ENCODE data around the gene KRT73. TPM values are rescaled to one million over a fixed set of nuclear protein-coding genes. Genes with fewer than 3 reads are reported as not detected.

KRT73 gene
- total RNA-seq, 1 donor = 21.4 TPM

DNA sequence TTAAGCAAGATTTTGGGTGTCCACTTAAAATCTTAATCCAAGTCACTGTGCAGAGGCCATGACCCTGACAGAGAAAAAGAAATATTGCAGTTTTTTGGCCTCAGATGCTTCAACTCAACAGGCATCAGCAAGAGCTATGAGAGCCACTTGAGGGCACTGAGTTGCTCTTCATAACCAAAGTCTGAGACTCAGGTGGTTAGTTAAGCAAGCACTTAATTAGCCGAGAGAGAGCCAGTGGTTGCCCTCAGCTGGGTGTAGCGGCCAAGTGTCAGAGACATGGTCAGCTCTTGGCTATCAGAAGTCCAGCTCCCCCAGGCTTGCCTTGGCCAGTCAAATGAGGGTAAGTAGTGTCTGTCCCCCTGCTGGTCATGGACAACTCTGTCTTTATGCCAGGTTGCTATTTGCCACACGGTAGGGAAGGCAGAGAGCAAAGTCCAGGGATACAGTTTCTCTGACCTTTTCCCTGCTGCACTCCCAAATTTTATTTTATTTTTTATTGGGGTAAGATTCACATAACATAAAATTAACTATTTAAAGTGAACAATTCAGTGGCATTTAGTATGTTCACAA is 56.4 kb downstream of the KRT73 start:
- Histone ChIP-seq H3K27me3 (ENCODE audit: insufficient read depth, low read length) (no peaks in the 10 kb centered on the region), H3K4me1 (ENCODE audit: insufficient read depth, low read length) (peaks cover 19% of the 10 kb centered on the region), H3K4me3 (ENCODE audit: low read length) (no peak overlapping the region), H3K9me3 (ENCODE audit: low read depth, low read length) (no peaks in the 10 kb centered on the region)

DNA sequence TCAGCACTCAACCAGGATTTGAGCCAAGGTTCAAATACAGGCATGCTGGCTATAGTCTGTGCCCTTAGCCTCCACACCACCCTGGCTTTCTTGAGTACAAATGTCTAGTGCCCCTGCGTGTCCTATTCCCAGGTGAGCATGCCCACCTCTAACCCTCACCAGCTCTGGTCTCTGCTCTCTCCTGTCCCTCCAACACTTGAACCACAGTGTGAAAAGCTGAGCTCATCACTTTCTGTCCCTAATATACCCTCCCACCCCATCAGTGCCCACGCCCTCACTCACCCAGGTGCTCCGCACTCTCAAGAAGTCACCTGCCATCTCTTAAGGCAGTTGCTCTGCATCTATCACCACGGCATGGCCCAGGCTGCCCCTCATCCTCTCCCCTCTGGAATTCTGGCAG is 58.4 kb downstream of the KRT73 start:
- Histone ChIP-seq H3K4me1 (ENCODE audit: insufficient read depth, low read length) (peaks cover 30% of the 10 kb centered on the region), H3K4me3 (ENCODE audit: low read length) (no peak overlapping the region), H3K9me3 (ENCODE audit: low read depth, low read length) (no peaks in the 10 kb centered on the region), H3K27me3 (ENCODE audit: insufficient read depth, low read length) (no peaks in the 10 kb centered on the region)

DNA sequence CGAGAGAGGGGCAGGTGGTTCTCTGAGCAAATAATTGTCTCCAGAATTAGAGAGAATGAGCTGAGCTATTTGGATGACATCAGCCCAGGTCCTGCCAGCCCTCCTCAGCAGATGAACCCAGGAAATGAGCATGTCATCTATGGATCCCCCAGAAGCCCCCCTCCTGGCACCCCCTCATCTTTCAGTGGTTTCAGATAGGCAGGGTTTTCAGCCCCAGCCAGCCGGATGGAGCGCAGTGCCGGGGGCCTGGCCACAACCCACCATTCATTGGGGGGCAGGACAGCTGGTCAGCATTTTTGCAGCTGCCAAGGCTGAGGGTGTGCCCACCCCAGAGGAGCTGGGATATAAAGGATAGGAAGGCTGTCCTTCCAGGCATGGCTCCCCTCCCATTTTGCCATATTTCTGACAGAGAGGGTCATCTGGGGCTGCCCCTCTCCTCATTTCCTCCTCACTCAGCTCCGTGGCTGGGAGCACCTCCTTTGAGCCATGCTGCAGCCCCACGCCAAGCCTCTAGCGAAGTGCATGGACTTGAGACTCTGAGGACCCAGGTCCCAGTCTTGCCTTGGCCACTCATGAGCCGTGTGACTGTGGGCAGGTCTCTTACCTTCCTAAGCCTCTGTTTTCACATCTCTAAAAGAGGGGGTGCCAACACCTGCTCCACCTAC is 59.4 kb downstream of the KRT73 start:
- Histone ChIP-seq H3K27me3 (ENCODE audit: insufficient read depth, low read length) (no peaks in the 10 kb centered on the region), H3K4me1 (ENCODE audit: insufficient read depth, low read length) (peaks cover 35% of the 10 kb centered on the region)

More for the DNA sequence above, 59.4 kb downstream of the KRT73 start:
- H3K4me3 ChIP-seq (ENCODE audit: low read length) = no peak overlapping the region
- no peaks in the 10 kb centered on the region for H3K9me3 ChIP-seq (ENCODE audit: low read depth, low read length)

Other genes starting within 250 kb of the KRT73 start
- not detected for gene KRT84, start 232.9 kb downstream of the KRT73 start, total RNA-seq
- gene KRT82, start 212.2 kb downstream of the KRT73 start, total RNA-seq = not detected
- not detected for gene KRT75, start 184.2 kb downstream of the KRT73 start, total RNA-seq
- not detected for gene KRT6B, start 166.4 kb downstream of the KRT73 start, total RNA-seq
- gene KRT6C, start 144.8 kb downstream of the KRT73 start, total RNA-seq = not detected
- gene KRT6A, start 125.3 kb downstream of the KRT73 start, total RNA-seq = not detected
- gene KRT5, start 98.2 kb downstream of the KRT73 start, total RNA-seq = 0.42 TPM
- not detected for gene KRT71, start 65.4 kb downstream of the KRT73 start, total RNA-seq
- 0.10 TPM for gene KRT74, start 44.7 kb downstream of the KRT73 start, total RNA-seq
- 10.2 TPM for gene KRT72, start 17.1 kb downstream of the KRT73 start, total RNA-seq
- 0.94 TPM for gene KRT2, start 33.7 kb upstream of the KRT73 start, total RNA-seq
- 1.8 TPM for gene KRT1, start 61.8 kb upstream of the KRT73 start, total RNA-seq
- not detected for gene KRT77, start 85.0 kb upstream of the KRT73 start, total RNA-seq
- gene KRT76, start 158.8 kb upstream of the KRT73 start, total RNA-seq = not detected
- gene KRT3, start 177.6 kb upstream of the KRT73 start, total RNA-seq = not detected
- gene KRT4, start 195.6 kb upstream of the KRT73 start, total RNA-seq = not detected
- not detected for gene KRT79, start 215.8 kb upstream of the KRT73 start, total RNA-seq
- gene KRT78, start 230.4 kb upstream of the KRT73 start, total RNA-seq = not detected